Glutamatergic neuron (in vitro differentiated cells): ENCODE measurements around the gene STARD3. TPM values are rescaled to one million over a fixed set of nuclear protein-coding genes. Genes with fewer than 3 reads are reported as not detected.
"Not testable (repeated sequence)": the region's sequence is repeated elsewhere in the genome, so short reads cannot be mapped to it uniquely, and the experiment has no call there.

Experiments
- DNase-seq: peaks from one replicate; pipeline ENCODE4 v3.0.0; 2022
- H3K27ac Mint-ChIP-seq: one replicate; pipeline ENCODE4 v1.8.0; 2020; ENCODE audit warnings: mild to moderate bottlenecking, mixed read lengths, inconsistent platforms; ENCODE audit not compliant: unreplicated experiment
- H3K27me3 Mint-ChIP-seq: one replicate; pipeline ENCODE4 v1.8.0; 2020; ENCODE audit warnings: mild to moderate bottlenecking, moderate library complexity, mixed read lengths, inconsistent platforms; ENCODE audit not compliant: unreplicated experiment
- H3K36me3 Mint-ChIP-seq: one replicate; pipeline ENCODE4 v1.8.0; 2020; ENCODE audit warnings: mild to moderate bottlenecking, mixed read lengths, inconsistent platforms; ENCODE audit not compliant: unreplicated experiment
- H3K4me1 Mint-ChIP-seq: one replicate; pipeline ENCODE4 v1.8.0; 2020; ENCODE audit warnings: mild to moderate bottlenecking, low read depth, mixed read lengths, inconsistent platforms; ENCODE audit not compliant: unreplicated experiment
- H3K4me3 Mint-ChIP-seq: one replicate; pipeline ENCODE4 v1.8.0; 2020; ENCODE audit warnings: mild to moderate bottlenecking, mixed read lengths, inconsistent platforms; ENCODE audit not compliant: unreplicated experiment
- H3K9me3 Mint-ChIP-seq: one replicate; pipeline ENCODE4 v1.8.0; 2020; ENCODE audit warnings: mild to moderate bottlenecking, moderate library complexity, mixed read lengths, inconsistent platforms; ENCODE audit not compliant: unreplicated experiment
- CTCF ChIP-seq: fragments of 200-600 bp; sonication (generic); IDR thresholded peaks from one replicate; pipeline ENCODE4 v1.5.0; 2021; ENCODE audit not compliant: partially characterized antibody, unreplicated experiment
- long read RNA-seq: library from polyadenylated mRNA; unstranded; transcript quantifications from one replicate; pipeline ENCODE4 v2.0.0, GENCODE V29; 2020; ENCODE audit not compliant: unreplicated experiment
- total RNA-seq: library from RNA; stranded (reverse); fragmentation: NEBNext Ultra II Directional; extraction: Animal tissue kit (Norgen Biotek cat#: 25700); gene quantifications from one replicate; pipeline ENCODE4 v1.2.1, GENCODE V29; 2021; ENCODE audit not compliant: unreplicated experiment

The STARD3 gene
- 48.0 TPM for total RNA-seq
- long read RNA-seq, transcript STARD3-201 (15 exons, 2,132 nt): major isoform, 10 of 19 reads
- long read RNA-seq, partial matches to known transcripts: 1 of 19 reads
- long read RNA-seq, other reads (novel, unspliced or antisense): 7 of 19 reads

DNA sequence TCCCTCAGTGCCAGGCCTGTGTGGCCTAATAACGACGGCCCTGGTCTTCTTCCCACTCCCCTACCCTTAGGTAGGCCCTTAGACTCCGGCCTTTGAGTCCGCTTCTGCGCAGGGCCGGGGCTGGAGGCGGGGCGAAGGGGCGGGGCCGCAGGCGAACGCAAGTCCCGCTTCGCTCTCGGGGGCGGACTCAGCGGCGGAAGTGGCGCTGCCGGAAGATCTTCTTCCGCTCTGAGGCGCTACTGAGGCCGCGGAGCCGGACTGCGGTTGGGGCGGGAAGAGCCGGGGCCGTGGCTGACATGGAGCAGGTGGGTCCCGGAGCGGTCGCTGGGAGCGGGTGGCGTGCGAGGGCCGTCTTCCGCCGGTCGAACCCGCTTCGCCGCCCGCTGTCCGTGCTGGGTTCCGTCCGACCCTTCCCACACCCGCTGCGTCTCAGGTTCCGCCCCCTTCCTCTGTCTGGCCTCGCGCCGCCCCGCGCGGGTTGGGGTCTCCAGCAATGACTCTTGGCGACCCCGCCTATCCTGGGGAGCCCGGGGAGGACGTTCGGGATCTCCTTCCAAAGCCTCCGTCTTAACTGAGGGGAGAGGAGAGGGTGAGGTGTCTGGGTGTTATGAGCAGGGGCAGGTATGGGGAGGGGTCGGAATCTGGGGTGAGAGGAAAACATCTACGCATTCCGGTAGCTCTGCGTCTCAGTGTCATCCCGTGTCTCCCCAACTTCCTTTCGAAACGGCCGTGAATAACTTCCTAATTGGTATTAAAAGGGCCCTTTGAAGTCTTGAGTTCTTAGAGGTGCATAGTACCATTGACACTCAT lies at the start of gene STARD3:
TSS of gene STARD3 (plus strand) at position 218 of the 810 bp plus-strand sequence. CDS start 16,388 bp downstream, outside the sequence.
- peak; percentile 96 for DNase-seq
- Mint-ChIP-seq H3K27ac (peak within 1 kb of the TSS; percentile 6), H3K4me3 (peak within 1 kb of the TSS; percentile 96), H3K9me3 (peaks cover 5% of the 10 kb centered on the region), H3K36me3 (no peaks in the 10 kb centered on the region), H3K27me3 (peaks cover 5% of the 10 kb centered on the region), H3K4me1 (peaks cover 9% of the 10 kb centered on the region)
- TF ChIP-seq CTCF: no peak

DNA sequence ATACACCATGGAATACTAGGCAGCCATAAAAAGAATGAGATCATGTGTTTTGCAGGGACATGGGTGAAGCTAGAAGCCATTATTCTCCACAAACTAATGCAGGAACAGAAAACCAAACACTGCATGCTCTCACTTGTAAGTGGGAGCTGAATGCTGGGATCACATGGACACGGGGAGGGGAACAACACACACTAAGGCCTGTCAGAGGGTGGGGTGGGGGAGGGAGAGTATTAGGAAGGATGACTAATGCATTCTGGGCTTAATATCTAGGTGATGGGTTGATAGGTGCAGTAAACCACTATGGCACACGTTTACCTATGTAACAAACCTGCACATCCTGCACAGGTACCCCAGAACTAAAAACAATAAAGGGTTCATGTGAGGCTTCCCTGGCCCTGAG lies 46.8 kb upstream of the STARD3 start:
- peaks cover 20% of the 10 kb centered on the region for H3K4me1 Mint-ChIP-seq
- not testable (repeated sequence) for H3K9me3 Mint-ChIP-seq, H3K36me3 Mint-ChIP-seq, H3K27me3 Mint-ChIP-seq, DNase-seq, H3K4me3 Mint-ChIP-seq, H3K27ac Mint-ChIP-seq

- Mint-ChIP-seq H3K9me3 (peaks cover 12% of the 10 kb centered on the region), H3K27me3 (peaks cover 16% of the 10 kb centered on the region), H3K4me1 (peaks cover 30% of the 10 kb centered on the region), H3K27ac (no peak overlapping the region), H3K36me3 (no peaks in the 10 kb centered on the region), H3K4me3 (peak overlapping the region; percentile 2)
- DNase-seq: no peak
- TF ChIP-seq CTCF: no peak
Measured at GRCh38 chr17:39591958-39592954, 44.7 kb upstream of the STARD3 start.

GRCh38 chr17:39593371-39593770 lies 43.6 kb upstream of the STARD3 start:
- no peak for DNase-seq
- Mint-ChIP-seq H3K36me3 (no peaks in the 10 kb centered on the region), H3K4me3 (no peak overlapping the region), H3K9me3 (peaks cover 18% of the 10 kb centered on the region), H3K4me1 (peaks cover 36% of the 10 kb centered on the region), H3K27ac (no peak overlapping the region), H3K27me3 (peaks cover 20% of the 10 kb centered on the region)
- no peak for TF ChIP-seq CTCF

DNA sequence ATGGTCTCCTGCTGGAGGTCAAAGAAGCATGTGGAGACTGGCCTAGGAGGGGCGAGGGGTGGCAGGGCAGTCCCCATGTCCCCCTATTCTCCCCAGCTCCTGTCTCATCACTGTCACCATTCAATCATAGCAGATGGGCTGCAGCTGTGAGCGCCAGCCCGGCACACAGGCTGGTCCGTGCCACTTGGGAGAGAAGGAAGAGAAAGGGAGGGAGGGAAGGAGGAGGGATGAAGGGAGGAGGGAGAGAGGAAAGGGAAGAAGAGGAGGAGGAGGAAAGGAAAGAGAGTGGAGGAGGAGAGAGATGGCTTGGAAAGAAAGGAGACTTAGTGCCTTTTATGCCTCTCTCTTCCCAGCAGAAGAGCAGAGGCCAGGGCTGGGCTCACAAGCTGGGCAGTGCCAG lies 41.6 kb upstream of the STARD3 start:
- H3K27ac Mint-ChIP-seq: peak overlapping the region; percentile 0
- H3K9me3 Mint-ChIP-seq: peaks cover 15% of the 10 kb centered on the region
- peak overlapping the region; percentile 18 for H3K4me3 Mint-ChIP-seq
- H3K27me3 Mint-ChIP-seq: peaks cover 25% of the 10 kb centered on the region
- no peaks in the 10 kb centered on the region for H3K36me3 Mint-ChIP-seq
- no peak for DNase-seq
- no peak for TF ChIP-seq CTCF
- H3K4me1 Mint-ChIP-seq: peaks cover 36% of the 10 kb centered on the region
